Adipocyte (in vitro differentiated cells): ENCODE measurements around the gene KCNK15.
A peak's percentile ranks its signal among the peaks of the same experiment; 100 is the strongest.
"Not testable (repeated sequence)": the region's sequence is repeated elsewhere in the genome, so short reads cannot be mapped to it uniquely, and the experiment has no call there.

Experiments used
- DNase-seq: peaks from one replicate; pipeline ENCODE4 v3.0.0-alpha.2; 2015; ENCODE audit warnings: low read depth
- H3K27me3 ChIP-seq: replicated peaks from 2 replicates; pipeline ENCODE4 v1.7.0; 2013; ENCODE audit warnings: mild to moderate bottlenecking, low read length, moderate library complexity; ENCODE audit not compliant: control insufficient read depth, insufficient read depth
- H3K36me3 ChIP-seq: 2 replicates; pipeline ENCODE4 v1.7.0; 2013; ENCODE audit warnings: low read length, mild to moderate bottlenecking, moderate library complexity; ENCODE audit not compliant: control insufficient read depth, insufficient read depth, severe bottlenecking
- H3K4me1 ChIP-seq: 2 replicates; pipeline ENCODE4 v1.7.0; 2013; ENCODE audit warnings: mild to moderate bottlenecking, low read length, moderate library complexity; ENCODE audit not compliant: control insufficient read depth, insufficient read depth
- H3K4me3 ChIP-seq: 2 replicates; pipeline ENCODE4 v1.7.0; 2013; ENCODE audit warnings: mild to moderate bottlenecking, low read length, moderate library complexity
- H3K9ac ChIP-seq: 2 replicates; pipeline ENCODE4 v1.7.0; 2013; ENCODE audit warnings: mild to moderate bottlenecking, low read length, moderate library complexity
- H3K9me3 ChIP-seq: 2 replicates; pipeline ENCODE4 v1.7.0; 2013; ENCODE audit warnings: mild to moderate bottlenecking, low read length, moderate library complexity; ENCODE audit not compliant: control insufficient read depth

Gene KCNK15

GRCh38 chr20:44745598-44746366 lies at the start of gene KCNK15:
TSS of gene KCNK15 (plus strand) at chr20:44745865. CDS start at chr20:44745911, 46 bp downstream.
- Histone ChIP-seq H3K27me3 (peaks cover 9% of the 10 kb centered on the region), H3K4me3 (peak within 1 kb of the TSS; percentile 80), H3K36me3 (no peaks in the 10 kb centered on the region), H3K9me3 (no peaks in the 10 kb centered on the region), H3K4me1 (peaks cover 36% of the 10 kb centered on the region), H3K9ac (peak within 1 kb of the TSS; percentile 84)
- peak; percentile 62 for DNase-seq

- no peak for DNase-seq
- peaks cover 55% of the 10 kb centered on the region for H3K4me1 ChIP-seq
- H3K27me3 ChIP-seq: no peaks in the 10 kb centered on the region
Measured at GRCh38 chr20:44696315-44696714, 49.4 kb upstream of the KCNK15 start.

GRCh38 chr20:44697041-44697440 lies 48.6 kb upstream of the KCNK15 start:
- Histone ChIP-seq H3K9ac (peak overlapping the region; percentile 72), H3K4me1 (peaks cover 55% of the 10 kb centered on the region)
- not testable (repeated sequence) for H3K4me3 ChIP-seq, H3K36me3 ChIP-seq, DNase-seq, H3K9me3 ChIP-seq, H3K27me3 ChIP-seq

More at GRCh38 chr20:44696315-44696714, 49.4 kb upstream of the KCNK15 start:
- Histone ChIP-seq H3K36me3 (no peaks in the 10 kb centered on the region), H3K9ac (peak overlapping the region; percentile 72), H3K9me3 (no peaks in the 10 kb centered on the region), H3K4me3 (peak overlapping the region; percentile 31)

- H3K9me3 ChIP-seq: no peaks in the 10 kb centered on the region
- peaks cover 53% of the 10 kb centered on the region for H3K4me1 ChIP-seq
- no peak for DNase-seq
- no peaks in the 10 kb centered on the region for H3K27me3 ChIP-seq
- no peaks in the 10 kb centered on the region for H3K36me3 ChIP-seq
- no peak overlapping the region for H3K9ac ChIP-seq
- no peak overlapping the region for H3K4me3 ChIP-seq
Measured at GRCh38 chr20:44698351-44698750, 47.3 kb upstream of the KCNK15 start.

- H3K9ac ChIP-seq: no peak overlapping the region
- DNase-seq: no peak
- H3K4me3 ChIP-seq: no peak overlapping the region
- H3K4me1 ChIP-seq: peaks cover 50% of the 10 kb centered on the region
- no peaks in the 10 kb centered on the region for H3K9me3 ChIP-seq
- H3K27me3 ChIP-seq: no peaks in the 10 kb centered on the region
- no peaks in the 10 kb centered on the region for H3K36me3 ChIP-seq
Measured at GRCh38 chr20:44700306-44700705, 45.4 kb upstream of the KCNK15 start.

- H3K36me3 ChIP-seq: no peaks in the 10 kb centered on the region
- peak; percentile 40 for DNase-seq
Measured at GRCh38 chr20:44701118-44701857, 44.4 kb upstream of the KCNK15 start.

GRCh38 chr20:44701858-44702256 lies 43.8 kb upstream of the KCNK15 start:
- Histone ChIP-seq H3K27me3 (no peaks in the 10 kb centered on the region), H3K9me3 (no peaks in the 10 kb centered on the region), H3K36me3 (no peaks in the 10 kb centered on the region), H3K4me3 (no peak overlapping the region), H3K9ac (peak overlapping the region; percentile 0), H3K4me1 (peaks cover 49% of the 10 kb centered on the region)
- DNase-seq: no peak

More at GRCh38 chr20:44701118-44701857, 44.4 kb upstream of the KCNK15 start:
- Histone ChIP-seq H3K4me3 (no peak overlapping the region), H3K9me3 (no peaks in the 10 kb centered on the region), H3K4me1 (peaks cover 46% of the 10 kb centered on the region), H3K27me3 (no peaks in the 10 kb centered on the region), H3K9ac (peak overlapping the region; percentile 0)

- DNase-seq: peak; percentile 79
- Histone ChIP-seq H3K9ac (peak overlapping the region; percentile 64), H3K27me3 (no peaks in the 10 kb centered on the region), H3K9me3 (no peaks in the 10 kb centered on the region), H3K4me1 (peaks cover 54% of the 10 kb centered on the region), H3K4me3 (no peak overlapping the region), H3K36me3 (no peaks in the 10 kb centered on the region)
Measured at GRCh38 chr20:44702776-44703175, 42.9 kb upstream of the KCNK15 start.

GRCh38 chr20:44703183-44703925 lies 42.3 kb upstream of the KCNK15 start:
- no peaks in the 10 kb centered on the region for H3K27me3 ChIP-seq
- no peaks in the 10 kb centered on the region for H3K36me3 ChIP-seq
- H3K4me3 ChIP-seq: no peak overlapping the region
- H3K9me3 ChIP-seq: no peaks in the 10 kb centered on the region
- H3K4me1 ChIP-seq: peaks cover 54% of the 10 kb centered on the region
- DNase-seq: no peak
- peak overlapping the region; percentile 64 for H3K9ac ChIP-seq

- no peak overlapping the region for H3K4me3 ChIP-seq
- no peaks in the 10 kb centered on the region for H3K36me3 ChIP-seq
- peaks cover 54% of the 10 kb centered on the region for H3K4me1 ChIP-seq
- H3K9ac ChIP-seq: peak overlapping the region; percentile 64
- H3K9me3 ChIP-seq: no peaks in the 10 kb centered on the region
- DNase-seq: no peak
- H3K27me3 ChIP-seq: no peaks in the 10 kb centered on the region
Measured at GRCh38 chr20:44703956-44704488, 41.6 kb upstream of the KCNK15 start.

GRCh38 chr20:44704551-44704971 lies 41.1 kb upstream of the KCNK15 start:
- H3K36me3 ChIP-seq: no peaks in the 10 kb centered on the region
- H3K4me1 ChIP-seq: peaks cover 54% of the 10 kb centered on the region
- H3K9ac ChIP-seq: no peak overlapping the region
- DNase-seq: peak; percentile 54
- no peak overlapping the region for H3K4me3 ChIP-seq
- H3K27me3 ChIP-seq: no peaks in the 10 kb centered on the region
- no peaks in the 10 kb centered on the region for H3K9me3 ChIP-seq
